Spleen (tissue), 11 donors: ENCODE measurements around the gene CPA2. TPM values are rescaled to one million over a fixed set of nuclear protein-coding genes. Genes with fewer than 3 reads are reported as not detected.
"Not testable (repeated sequence)": the region's sequence is repeated elsewhere in the genome, so short reads cannot be mapped to it uniquely, and the experiment has no call there.

Experiments used
- DNase-seq: peaks from one replicate; pipeline ENCODE4 v3.0.0-alpha.2; 2020
- H3K27ac ChIP-seq, 8 donors: fragments of 200-600 bp; sonication (generic) in 7 of 8; 1 replicate in 4 of 8; 2 replicates in 4 of 8; pipeline versions ENCODE4 v1.5.0 to v1.8.0; 2016 to 2021; ENCODE audit warnings: inconsistent platforms in 4 of 8, mild to moderate bottlenecking in 4 of 8, moderate library complexity in 1 of 8
- H3K27me3 ChIP-seq, 7 donors: fragments of 200-600 bp; sonication (generic) in 6 of 7; replicated peaks in 1 of 7; 1 replicate in 4 of 7; 2 replicates in 3 of 7; pipeline versions ENCODE4 v1.5.0 to v1.8.0; 2016 to 2021; ENCODE audit warnings: inconsistent platforms in 3 of 7, mild to moderate bottlenecking in 1 of 7
- H3K36me3 ChIP-seq, 6 donors: fragments of 200-600 bp; sonication (generic) in 5 of 6; 1 replicate in 4 of 6; 2 replicates in 2 of 6; pipeline versions ENCODE4 v1.5.0 to v1.8.0; 2016 to 2021; ENCODE audit warnings: inconsistent platforms in 2 of 6
- H3K4me1 ChIP-seq, 6 donors: fragments of 200-600 bp; sonication (generic) in 5 of 6; 1 replicate in 3 of 6; 2 replicates in 3 of 6; pipeline versions ENCODE4 v1.5.0 to v1.8.0; 2016 to 2021; ENCODE audit warnings: inconsistent platforms in 3 of 6
- H3K4me3 ChIP-seq, 8 donors: fragments of 200-600 bp; sonication (generic) in 7 of 8; 1 replicate in 4 of 8; 2 replicates in 4 of 8; pipeline versions ENCODE4 v1.5.0 to v1.8.0; 2016 to 2021; ENCODE audit warnings: inconsistent platforms in 4 of 8, mild to moderate bottlenecking in 4 of 8, moderate library complexity in 2 of 8
- H3K9me3 ChIP-seq, 8 donors: fragments of 200-600 bp; sonication (generic) in 7 of 8; 1 replicate in 4 of 8; 2 replicates in 4 of 8; pipeline versions ENCODE4 v1.5.0 to v1.8.0; 2016 to 2021; ENCODE audit warnings: inconsistent platforms in 4 of 8
- POLR2A ChIP-seq, 3 donors: fragments of 450-650 bp; IDR thresholded peaks; one replicate each; pipeline ENCODE4 v1.5.1; 2017; ENCODE audit warnings: antibody characterized with exemption in 3 of 3, mild to moderate bottlenecking in 1 of 3
- POLR2AphosphoS5 ChIP-seq, 3 donors: sonication (generic); formaldehyde crosslinking; IDR thresholded peaks; one replicate each; pipeline ENCODE4 v1.5.1; 2017; ENCODE audit warnings: antibody characterized with exemption in 3 of 3
- WGBS, 5 donors: extraction: QIAGEN DNeasy Blood & Tissue Kit in 3 of 5; methylation state at CpG; one replicate each; pipeline versions ENCODE4 v1.1.5 to v1.1.7; 2013 to 2018; 5-methylcytosine and 5-hydroxymethylcytosine counted together
- intact Hi-C: fragments of 100-400 bp; cut with DNase I; formaldehyde crosslinking; loops from one replicate; pipeline ENCODE4 v1.15.0; 2023; ENCODE audit warnings: low total_unique reads
- polyA plus RNA-seq, 3 donors: library from polyadenylated mRNA; stranded (reverse); fragments of 200-250 nt; gene quantifications; one replicate each; pipeline ENCODE4 v1.2.1, GENCODE V29; 2013
- total RNA-seq, 7 donors: library from RNA; depleted of rRNA in 3 of 7; stranded (reverse); fragments of >200 nt in 3 of 7; fragmentation: NEBNext Ultra II Directional in 4 of 7; extraction: Animal tissue kit (Norgen Biotek cat#: 25700) in 4 of 7; gene quantifications; one replicate each; pipeline versions ENCODE4 v1.1.0 to v1.2.1, GENCODE V29; 2016 to 2021
- TF ChIP-seq, protein P1 (sequence below), 11 experiments: fragments of 200-600 bp in 7 of 11; fragments of 450-650 bp in 4 of 11; sonication (generic) in 4 of 11; IDR thresholded peaks in 8 of 11; conservative IDR thresholded peaks in 3 of 11; 1 replicate in 7 of 11; 2 replicates in 4 of 11; pipeline versions ENCODE4 v1.4.0 to v1.8.0; 2016 to 2021; ENCODE audit warnings: antibody characterized with exemption in 11 of 11, inconsistent platforms in 4 of 11, mild to moderate bottlenecking in 1 of 11
- donor health status: healthy with polysubstance abuse.
- donor health status: DM: no; HTN: no; CAD: no; lungs with moderate emphysema.
- donor health status: DM: no; HTN: no; CAD: no.
- donor health status: Bipolar disorder and iron deficiency.
- donor health status: healthy.
- donor health status: DM: no; HTN: no; CAD: no.
- donor health status: DM: yes; HTN: yes; CAD: no.

The CPA2 gene
- total and polyA plus RNA-seq, 10 donors: 0.13 to 1.5 (median 0.28) TPM; not detected in 5

DNA sequence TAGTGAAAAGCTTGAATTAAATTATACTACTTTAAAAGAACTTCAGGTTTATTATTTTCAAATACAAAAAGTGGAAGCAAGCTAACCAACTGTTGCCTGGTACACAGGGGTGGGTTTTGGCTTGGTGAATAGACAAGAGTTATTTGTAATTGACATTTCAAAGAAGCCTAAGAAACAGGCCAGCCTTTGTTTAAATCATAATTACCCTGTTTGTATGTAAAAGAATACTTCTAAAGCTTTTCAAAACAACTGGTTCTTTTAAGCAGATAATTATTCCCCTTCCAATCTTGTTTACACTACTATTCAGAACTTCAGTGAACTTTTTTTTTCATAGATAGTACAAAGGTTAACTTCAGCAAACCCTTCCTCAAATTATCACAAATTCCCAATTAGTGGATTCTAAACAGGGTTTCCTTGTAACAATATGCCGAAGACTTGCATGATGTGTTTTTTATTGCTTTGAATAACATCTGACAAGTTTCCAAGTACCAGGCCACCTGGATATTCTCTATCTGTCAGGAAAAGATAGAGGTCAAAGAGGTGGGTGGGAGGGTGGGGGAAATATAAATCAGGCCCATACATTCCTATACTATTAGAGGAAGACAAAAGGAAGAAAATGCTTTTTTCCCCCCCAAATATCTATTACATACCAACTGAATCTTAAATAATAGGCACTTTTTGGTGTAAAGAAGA lies 38.6 kb upstream of the CPA2 start:
- 80 to 89% (median 83%) methylated on average over 1 of the region's 1 CpG for WGBS, 5 donors
- intact Hi-C loops: no loop called here
- H3K9me3 ChIP-seq: no peaks in the 10 kb centered on the region
- no peak overlapping the region for H3K27ac ChIP-seq
- no peaks in the 10 kb centered on the region for H3K27me3 ChIP-seq
- no peaks in the 10 kb centered on the region for H3K36me3 ChIP-seq
- no peak for DNase-seq
- TF ChIP-seq POLR2A (IDR thresholded peaks at IDR 0.05) (no peak), POLR2AphosphoS5 (IDR thresholded peaks at IDR 0.05) (no peak)
- TF ChIP-seq, protein P1, sequence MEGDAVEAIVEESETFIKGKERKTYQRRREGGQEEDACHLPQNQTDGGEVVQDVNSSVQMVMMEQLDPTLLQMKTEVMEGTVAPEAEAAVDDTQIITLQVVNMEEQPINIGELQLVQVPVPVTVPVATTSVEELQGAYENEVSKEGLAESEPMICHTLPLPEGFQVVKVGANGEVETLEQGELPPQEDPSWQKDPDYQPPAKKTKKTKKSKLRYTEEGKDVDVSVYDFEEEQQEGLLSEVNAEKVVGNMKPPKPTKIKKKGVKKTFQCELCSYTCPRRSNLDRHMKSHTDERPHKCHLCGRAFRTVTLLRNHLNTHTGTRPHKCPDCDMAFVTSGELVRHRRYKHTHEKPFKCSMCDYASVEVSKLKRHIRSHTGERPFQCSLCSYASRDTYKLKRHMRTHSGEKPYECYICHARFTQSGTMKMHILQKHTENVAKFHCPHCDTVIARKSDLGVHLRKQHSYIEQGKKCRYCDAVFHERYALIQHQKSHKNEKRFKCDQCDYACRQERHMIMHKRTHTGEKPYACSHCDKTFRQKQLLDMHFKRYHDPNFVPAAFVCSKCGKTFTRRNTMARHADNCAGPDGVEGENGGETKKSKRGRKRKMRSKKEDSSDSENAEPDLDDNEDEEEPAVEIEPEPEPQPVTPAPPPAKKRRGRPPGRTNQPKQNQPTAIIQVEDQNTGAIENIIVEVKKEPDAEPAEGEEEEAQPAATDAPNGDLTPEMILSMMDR (IDR thresholded peaks at IDR 0.05 in 8 of 11, conservative IDR thresholded peaks at IDR 0.05 in 3 of 11): no peak
- no peak overlapping the region for H3K4me3 ChIP-seq
- no peaks in the 10 kb centered on the region for H3K4me1 ChIP-seq

- no peak overlapping the region for H3K27ac ChIP-seq
- H3K4me1 ChIP-seq: no peaks in the 10 kb centered on the region
- intact Hi-C loops: no loop called here
- WGBS, 5 donors: 79 to 87% (median 80%) methylated on average over 7 of the region's 7 CpGs
- H3K27me3 ChIP-seq: no peaks in the 10 kb centered on the region
- no peaks in the 10 kb centered on the region for H3K9me3 ChIP-seq
- H3K36me3 ChIP-seq: no peaks in the 10 kb centered on the region
- TF ChIP-seq, protein P1 (IDR thresholded peaks at IDR 0.05 in 8 of 11, conservative IDR thresholded peaks at IDR 0.05 in 3 of 11): no peak
- no peak for TF ChIP-seq POLR2AphosphoS5 (IDR thresholded peaks at IDR 0.05)
- DNase-seq: no peak
- no peak overlapping the region for H3K4me3 ChIP-seq
Measured at GRCh38 chr7:130228840-130229502, 37.7 kb upstream of the CPA2 start.

- WGBS, 5 donors: 88 to 100% (median 90%) methylated on average over 3 to 28 of the region's 28 CpGs
- H3K4me1 ChIP-seq, H3K9me3 ChIP-seq, intact Hi-C loops, H3K36me3 ChIP-seq, H3K4me3 ChIP-seq, DNase-seq, H3K27me3 ChIP-seq, H3K27ac ChIP-seq: not testable (repeated sequence)
Measured at GRCh38 chr7:130229981-130230380, 36.7 kb upstream of the CPA2 start.

DNA sequence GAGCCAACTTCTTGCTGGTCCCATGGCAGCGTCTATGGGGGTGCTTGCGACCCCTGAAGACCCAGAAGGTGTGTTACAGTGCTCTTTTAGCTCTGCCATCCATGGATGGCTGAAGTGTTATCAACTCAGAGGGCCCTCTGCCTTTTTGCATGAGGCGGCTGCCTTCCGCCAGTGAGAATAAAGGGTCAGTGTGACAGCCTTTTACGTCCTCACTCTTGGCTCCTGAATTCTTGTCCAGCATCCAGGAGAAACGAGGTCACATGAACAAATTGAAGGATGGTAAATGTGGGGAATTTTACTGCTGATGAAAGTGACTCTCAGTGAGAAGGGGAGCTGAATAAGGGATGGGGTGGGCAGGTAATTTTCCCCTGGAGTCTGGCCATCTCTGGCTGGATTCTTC lies 34.9 kb upstream of the CPA2 start:
- no peak for DNase-seq
- no peaks in the 10 kb centered on the region for H3K9me3 ChIP-seq
- H3K4me1 ChIP-seq: no peaks in the 10 kb centered on the region
- intact Hi-C loops: no loop called here
- H3K4me3 ChIP-seq: no peak overlapping the region
- H3K27me3 ChIP-seq: no peaks in the 10 kb centered on the region
- TF ChIP-seq POLR2A (IDR thresholded peaks at IDR 0.05): no peak
- no peak for TF ChIP-seq POLR2AphosphoS5 (IDR thresholded peaks at IDR 0.05)
- TF ChIP-seq, protein P1 (IDR thresholded peaks at IDR 0.05 in 8 of 11, conservative IDR thresholded peaks at IDR 0.05 in 3 of 11): no peak
- no peaks in the 10 kb centered on the region for H3K36me3 ChIP-seq
- 78 to 91% (median 87%) methylated on average over 6 of the region's 6 CpGs for WGBS, 5 donors
- no peak overlapping the region for H3K27ac ChIP-seq
